Right ventricle myocardium superior (tissue), 1 donor: Measurements from ENCODE around the gene GIPC2. TPM values are rescaled to one million over a fixed set of nuclear protein-coding genes. Genes with fewer than 3 reads are reported as not detected.
"Not testable (repeated sequence)": the region's sequence is repeated elsewhere in the genome, so short reads cannot be mapped to it uniquely, and the experiment has no call there.

Experiments used
- ATAC-seq: fragments of 200-7000 bp; cut with Tn5 transposase; one replicate; pipeline ENCODE4 v1.9.1; 2020; ENCODE audit warnings: mild to moderate bottlenecking; ENCODE audit not compliant: poor library complexity
- DNase-seq: peaks from one replicate; pipeline ENCODE4 v3.0.0-alpha.2; 2020
- intact Hi-C: fragments of 100-400 bp; cut with DNase I; formaldehyde crosslinking; loops from one replicate; pipeline ENCODE4 v1.11.2; 2022
- total RNA-seq: library from RNA; stranded (reverse); fragmentation: NEBNext Ultra II Directional; extraction: Animal tissue kit (Norgen Biotek cat#: 25700); gene quantifications from one replicate; pipeline ENCODE4 v1.2.1, GENCODE V29; 2021
- donor health status: DM: no; HTN: yes; CAD: no; lungs with severe emphysema.

The GIPC2 gene
- total RNA-seq, 1 donor from 2014 or later, result 2.0 TPM

DNA sequence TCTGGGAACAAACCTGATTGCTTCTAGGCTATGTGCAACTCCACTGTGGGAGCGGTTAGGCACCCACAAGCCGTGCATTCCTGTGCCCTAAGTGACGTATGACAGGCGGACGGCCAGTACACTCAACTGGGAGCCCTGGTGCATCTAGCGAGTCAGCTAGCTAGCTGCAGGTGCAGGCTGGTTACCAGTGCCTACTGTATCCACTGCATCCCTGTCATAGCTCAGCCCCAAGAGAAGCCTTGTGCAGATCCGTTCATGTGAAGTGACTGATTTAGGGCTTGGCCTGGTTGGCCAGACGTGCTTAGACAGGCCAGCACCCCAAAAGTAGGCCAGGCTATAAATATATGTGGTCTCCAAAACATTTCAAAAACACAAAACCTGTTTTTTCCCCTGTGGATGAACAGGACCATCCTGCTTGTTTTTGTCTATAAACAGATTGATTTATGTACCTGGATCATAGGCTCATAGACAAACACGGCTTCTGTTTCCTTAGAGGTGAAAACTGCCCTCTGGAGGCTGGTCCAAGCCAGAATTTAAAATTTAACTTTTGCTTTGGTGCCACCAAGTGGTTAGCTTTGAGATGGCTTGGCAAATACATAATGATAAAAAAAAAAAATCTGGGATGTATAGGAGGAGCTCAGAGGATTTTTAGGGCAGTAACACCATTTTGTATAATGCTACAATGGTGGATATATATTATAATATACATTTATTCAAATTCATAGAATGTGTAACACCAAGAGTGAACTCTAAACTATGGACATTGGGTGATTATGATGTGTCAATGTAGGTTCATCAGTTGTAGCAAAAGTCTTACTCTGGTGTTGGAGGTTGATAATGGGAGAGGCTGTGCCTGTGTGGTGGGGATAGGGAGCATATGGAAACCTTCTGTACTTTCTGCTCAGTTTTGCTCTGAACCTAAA, 68.5 kb downstream of the GIPC2 start:
- ATAC-seq, result peak; percentile 89
- intact Hi-C loops, result loop anchor here (5.0 kb wide), 1 partner anchor 137 kb away; the partner anchor contains the start of gene FUBP1
- DNase-seq, result peak; percentile 44

DNA sequence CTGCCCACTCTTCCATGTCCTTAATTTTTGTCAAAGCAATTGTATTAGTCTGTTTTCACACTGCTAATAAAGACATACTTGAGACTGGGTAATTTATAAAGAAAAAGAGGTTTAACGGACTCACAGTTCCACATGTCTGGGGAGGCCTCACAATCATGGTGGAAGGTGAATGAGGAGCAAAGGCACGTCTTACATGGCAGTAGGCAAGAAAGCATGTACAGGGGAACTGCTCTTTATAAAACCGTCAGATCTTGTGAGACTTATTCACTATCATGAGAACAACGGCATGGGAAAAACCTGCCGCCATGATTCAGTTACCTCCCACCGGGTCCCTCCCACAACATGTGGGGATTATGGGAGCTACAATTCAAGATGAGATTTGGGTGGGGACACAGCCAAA, 74.7 kb downstream of the GIPC2 start:
- DNase-seq, ATAC-seq, intact Hi-C loops: not testable (repeated sequence)

GRCh38 chr1:78121710-78122109, 75.9 kb downstream of the GIPC2 start:
- intact Hi-C loops, result no loop called here
- no peak for DNase-seq
- no peak for ATAC-seq

- ATAC-seq, result no peak
- intact Hi-C loops, result no loop called here
- no peak for DNase-seq
Measured at GRCh38 chr1:78122389-78122788, 76.6 kb downstream of the GIPC2 start.

- no peak for ATAC-seq
- DNase-seq, result no peak
- intact Hi-C loops, result no loop called here
Measured at GRCh38 chr1:78126506-78126905, 80.7 kb downstream of the GIPC2 start.

DNA sequence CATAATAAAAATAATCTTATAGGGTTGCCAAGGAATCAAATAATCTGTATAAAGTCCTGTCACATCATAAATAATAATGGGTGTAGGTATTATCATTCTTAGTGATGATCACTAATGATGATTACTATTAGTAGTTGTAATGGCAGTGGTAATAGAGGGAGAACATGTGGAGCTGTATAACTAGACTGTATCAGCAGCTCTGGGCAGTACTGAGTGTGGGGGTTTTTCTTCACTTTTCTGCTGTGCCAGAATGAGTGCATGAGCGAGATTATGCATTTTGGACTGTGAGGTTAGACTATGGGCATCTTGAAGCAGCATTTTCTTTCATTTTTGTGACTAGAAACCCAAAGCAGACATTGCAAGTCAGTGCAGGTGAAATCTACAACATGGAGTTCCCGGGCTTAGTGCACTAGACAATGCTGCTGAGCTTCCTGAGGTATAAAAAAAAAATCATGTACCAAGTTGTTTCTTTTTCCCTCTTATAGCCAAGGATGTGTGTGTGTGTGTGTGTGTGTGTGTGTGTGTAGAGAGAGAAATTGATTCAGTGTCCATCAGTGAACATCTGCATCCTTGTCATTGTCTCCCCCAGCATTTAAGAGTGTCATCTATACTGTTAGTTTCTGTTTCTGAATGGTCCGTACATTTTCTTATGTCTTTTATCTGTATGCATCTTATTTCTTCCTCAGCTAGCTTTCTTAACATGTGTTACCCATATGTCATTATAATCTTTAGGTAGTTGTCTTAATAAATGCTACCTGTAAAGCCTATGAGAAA, 86.6 kb downstream of the GIPC2 start:
- ATAC-seq (no peak), DNase-seq (no peak)
- intact Hi-C loops, result no loop called here

DNA sequence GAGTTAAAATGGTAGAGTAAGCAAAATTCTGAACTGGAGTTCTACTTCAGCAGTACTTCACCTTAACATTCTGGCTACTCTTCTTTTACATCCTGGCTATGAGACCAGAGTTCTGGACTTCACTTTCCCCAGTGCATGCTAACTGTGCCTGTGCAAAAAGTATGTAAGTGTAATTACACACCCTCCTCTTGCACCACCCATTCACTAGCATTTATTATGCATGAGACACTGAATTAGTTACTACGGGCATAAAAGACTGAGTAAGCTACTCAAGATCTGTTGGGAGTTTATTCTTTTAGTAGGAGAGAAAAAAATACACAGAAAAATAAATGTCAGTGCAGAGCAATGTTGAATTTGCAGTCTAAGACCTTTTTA, 87.2 kb downstream of the GIPC2 start:
- DNase-seq (no peak), ATAC-seq (no peak)
- intact Hi-C loops, result no loop called here

DNA sequence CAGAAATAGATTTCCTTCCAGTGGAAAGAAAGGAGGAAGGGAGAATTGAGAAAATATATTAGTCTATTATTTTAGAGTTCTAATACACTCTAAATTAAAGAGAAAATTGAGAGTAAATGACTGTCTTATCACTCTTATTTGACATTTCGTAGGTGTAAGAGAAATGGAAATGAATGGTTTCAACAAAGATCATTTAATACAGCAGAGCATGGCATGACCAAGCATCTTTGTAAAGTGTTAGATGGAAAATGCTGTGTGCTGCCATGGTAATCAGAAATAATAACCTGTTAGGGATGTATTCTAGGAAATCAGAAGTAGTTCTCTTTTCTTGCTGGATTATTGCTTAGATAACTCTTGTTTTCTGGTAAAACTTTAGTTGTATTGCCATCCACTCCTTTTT, 90.9 kb downstream of the GIPC2 start:
- DNase-seq (no peak), ATAC-seq (no peak)
- intact Hi-C loops, result no loop called here

DNA sequence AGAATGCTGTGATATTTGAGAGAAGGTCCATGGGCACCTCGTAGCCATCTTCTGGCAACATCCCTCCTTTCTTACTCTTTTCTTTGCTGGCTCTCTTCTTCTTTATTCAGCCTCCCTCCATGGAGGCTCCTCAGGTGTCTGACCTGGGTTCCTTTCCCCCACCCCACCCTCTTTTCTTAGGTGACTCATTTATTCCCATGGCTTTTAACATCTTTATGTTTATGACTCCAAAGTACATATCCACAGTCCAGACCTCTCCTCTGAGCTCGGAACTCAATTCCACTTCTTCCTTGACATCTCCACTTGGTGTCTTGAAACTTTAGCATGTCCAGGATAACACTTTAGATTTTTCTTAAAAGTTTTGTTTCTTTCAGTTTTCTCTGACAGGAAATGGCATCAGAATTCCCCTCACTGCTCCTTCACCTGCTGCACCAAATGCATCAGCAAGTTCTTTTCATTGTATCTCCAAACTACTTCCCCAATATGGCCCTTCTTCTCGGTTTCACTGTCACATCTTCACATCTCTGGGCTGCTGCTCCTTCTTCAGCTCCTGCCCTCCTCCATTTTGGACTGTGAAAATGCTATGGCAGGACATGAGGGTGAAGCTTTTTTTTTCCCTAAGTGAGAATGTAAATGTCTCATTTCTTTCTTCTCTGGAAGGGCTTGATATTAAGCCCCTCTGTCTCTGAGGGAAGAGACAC, 95.9 kb downstream of the GIPC2 start:
- no peak for DNase-seq
- ATAC-seq, result no peak
- intact Hi-C loops, result loop anchor here (10.0 kb wide), 2 partner anchors 463 to 533 kb away; no protein-coding TSS in a partner anchor

- ATAC-seq (no peak), DNase-seq (no peak)
- intact Hi-C loops, result loop anchor here (10.0 kb wide), 2 partner anchors 462 to 532 kb away; no protein-coding TSS in a partner anchor
Measured at GRCh38 chr1:78142736-78143135, 97.0 kb downstream of the GIPC2 start.

DNA sequence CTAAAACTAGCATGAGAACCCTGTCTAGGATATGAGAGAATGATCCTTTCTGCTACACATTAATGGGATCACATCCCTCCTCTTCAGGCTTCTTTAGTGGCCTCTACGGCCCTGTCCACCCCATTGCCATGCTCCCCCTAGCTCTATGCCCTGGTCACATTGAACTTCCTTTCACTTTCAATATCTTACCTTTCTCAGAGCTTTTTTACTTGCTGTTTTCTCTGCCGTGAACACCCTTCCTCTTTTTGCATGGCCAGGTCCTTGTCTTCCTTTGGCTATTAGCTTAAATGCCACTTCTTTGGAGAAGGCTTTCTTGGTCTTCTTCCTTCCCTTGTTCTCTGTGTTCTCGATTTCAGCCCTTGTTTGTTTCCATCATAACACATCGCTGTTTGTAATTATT, 97.4 kb downstream of the GIPC2 start:
- DNase-seq (no peak), ATAC-seq (no peak)
- intact Hi-C loops, result loop anchor here (10.0 kb wide), 2 partner anchors 462 to 532 kb away; no protein-coding TSS in a partner anchor

DNA sequence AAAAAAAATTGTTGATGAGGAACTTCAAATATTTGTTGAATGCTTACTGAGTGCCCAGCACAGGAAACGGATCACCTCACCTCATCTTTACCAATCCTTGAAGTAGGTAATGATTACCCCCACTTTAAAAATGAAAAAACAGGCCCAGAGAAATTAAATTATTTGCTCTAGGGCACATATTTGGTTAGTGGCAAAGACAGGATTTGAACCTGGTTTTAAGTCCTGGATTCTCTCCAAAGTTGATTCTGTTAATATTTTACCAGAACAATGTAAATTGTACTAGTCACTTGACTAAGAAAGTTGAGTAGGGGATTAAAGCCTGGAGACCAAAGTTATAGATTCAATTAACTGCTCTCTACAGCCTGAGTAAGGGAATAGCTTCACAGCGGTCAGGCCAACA, 97.9 kb downstream of the GIPC2 start:
- ATAC-seq, result no peak
- DNase-seq, result no peak
- intact Hi-C loops, result loop anchor here (10.0 kb wide), 2 partner anchors 461 to 531 kb away; no protein-coding TSS in a partner anchor

GRCh38 chr1:78145105-78145580, 99.4 kb downstream of the GIPC2 start:
- peak; percentile 89 for ATAC-seq
- intact Hi-C loops, result loop anchor here (10.0 kb wide), 2 partner anchors 460 to 530 kb away; no protein-coding TSS in a partner anchor
- peak; percentile 44 for DNase-seq

DNA sequence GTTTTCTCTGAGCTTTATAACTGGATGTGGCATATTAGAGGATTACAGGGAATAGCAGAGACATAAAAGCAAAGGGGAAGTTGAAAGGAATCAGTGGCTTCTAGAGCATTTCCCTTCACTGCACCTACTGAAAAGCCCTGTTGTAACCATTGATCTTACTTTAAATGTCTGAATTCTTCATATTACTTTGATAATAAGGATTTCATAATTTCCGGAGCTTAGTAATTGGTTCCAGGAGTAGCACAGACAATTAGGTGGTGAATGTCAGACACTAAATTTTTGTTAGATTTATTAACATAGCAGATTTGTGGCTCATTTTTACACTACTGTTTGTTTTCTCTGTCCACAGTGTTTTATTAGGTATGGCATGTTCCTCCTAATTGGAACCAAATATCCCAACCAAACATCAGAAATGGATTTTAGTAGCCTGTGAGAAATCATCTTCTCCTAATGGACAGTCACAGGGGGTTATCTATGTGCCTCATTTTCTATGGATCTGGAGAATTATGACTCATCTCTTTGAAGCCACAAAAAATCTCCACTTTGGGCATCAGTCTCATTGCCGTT, 100.5 kb downstream of the GIPC2 start:
- intact Hi-C loops, result loop anchor here (10.0 kb wide), 2 partner anchors 459 to 529 kb away; no protein-coding TSS in a partner anchor
- DNase-seq, result no peak

DNA sequence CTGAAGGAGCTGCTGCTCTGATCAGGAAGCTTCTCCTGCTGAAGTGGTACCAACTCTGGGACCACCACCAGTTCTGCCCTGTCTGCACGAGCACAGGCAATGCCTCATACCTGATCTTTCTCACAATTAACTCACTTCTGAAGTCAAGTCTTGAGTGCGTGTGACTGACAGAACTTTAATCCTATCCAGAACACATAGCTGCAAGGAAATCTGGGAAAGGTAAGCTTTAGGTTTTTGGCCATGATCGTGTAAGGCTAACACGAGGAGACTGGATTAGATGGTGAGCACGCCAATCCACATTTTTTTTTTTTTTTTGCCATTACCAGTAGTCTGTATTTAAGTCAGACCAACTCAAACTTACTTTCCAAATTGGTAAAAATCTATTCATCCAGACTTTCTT, 101.3 kb downstream of the GIPC2 start:
- no peak for ATAC-seq
- DNase-seq, result no peak
- intact Hi-C loops, result loop anchor here (10.0 kb wide), 2 partner anchors 458 to 528 kb away; no protein-coding TSS in a partner anchor

More for the DNA sequence above, 100.5 kb downstream of the GIPC2 start:
- ATAC-seq, result no peak

- ATAC-seq (no peak), DNase-seq (no peak)
- intact Hi-C loops, result no loop called here
Measured at GRCh38 chr1:78153092-78153736, 107.4 kb downstream of the GIPC2 start.

- intact Hi-C loops, result no loop called here
- no peak for ATAC-seq
- no peak for DNase-seq
Measured at GRCh38 chr1:78155121-78155520, 109.4 kb downstream of the GIPC2 start.
